Measurements from ENCODE around the gene HIVEP1.

The HIVEP1 gene

GRCh38 chr6:12020187-12020791 is 8.2 kb downstream of the HIVEP1 start:
- no peak for DNase-seq

GRCh38 chr6:12022481-12022880 is 10.4 kb downstream of the HIVEP1 start:
- DNase-seq, result no peak

- DNase-seq, result no peak
Measured at GRCh38 chr6:12022953-12023388, 10.9 kb downstream of the HIVEP1 start.

GRCh38 chr6:12024216-12024615 is 12.1 kb downstream of the HIVEP1 start:
- DNase-seq, result no peak

GRCh38 chr6:12024699-12025434 is 12.8 kb downstream of the HIVEP1 start:
- DNase-seq, result no peak

GRCh38 chr6:12026120-12026519 is 14.0 kb downstream of the HIVEP1 start:
- DNase-seq, result no peak

GRCh38 chr6:12026833-12027232 is 14.7 kb downstream of the HIVEP1 start:
- no peak for DNase-seq

GRCh38 chr6:12028213-12028612 is 16.1 kb downstream of the HIVEP1 start:
- DNase-seq, result no peak

GRCh38 chr6:12029979-12030737 is 18.0 kb downstream of the HIVEP1 start:
- DNase-seq, result no peak

GRCh38 chr6:12030993-12031550 is 19.0 kb downstream of the HIVEP1 start:
- no peak for DNase-seq

GRCh38 chr6:12032783-12033573 is 20.9 kb downstream of the HIVEP1 start:
- no peak for DNase-seq

GRCh38 chr6:12033770-12034169 is 21.7 kb downstream of the HIVEP1 start:
- no peak for DNase-seq

- no peak for DNase-seq
Measured at GRCh38 chr6:12034349-12034748, 22.2 kb downstream of the HIVEP1 start.

GRCh38 chr6:12034837-12035236 is 22.7 kb downstream of the HIVEP1 start:
- no peak for DNase-seq

GRCh38 chr6:12036766-12037165 is 24.7 kb downstream of the HIVEP1 start:
- DNase-seq, result no peak

- no peak for DNase-seq
Measured at GRCh38 chr6:12037798-12038197, 25.7 kb downstream of the HIVEP1 start.

- no peak for DNase-seq
Measured at GRCh38 chr6:12039540-12040459, 27.7 kb downstream of the HIVEP1 start.

GRCh38 chr6:12047304-12047703 is 35.2 kb downstream of the HIVEP1 start:
- DNase-seq, result no peak

GRCh38 chr6:12047792-12048432 is 35.8 kb downstream of the HIVEP1 start:
- no peak for DNase-seq

GRCh38 chr6:12048609-12049008 is 36.5 kb downstream of the HIVEP1 start:
- DNase-seq, result no peak

GRCh38 chr6:12049165-12049564 is 37.1 kb downstream of the HIVEP1 start:
- DNase-seq, result no peak

Data from activated CD4-positive, CD25-positive, alpha-beta regulatory T cell treated with anti-CD3 and anti-CD28 coated beads, Interleukin-2, amount 50 U/mL, for 72 hours (primary cell).